ENCODE results near the gene MRC1.

The MRC1 gene

DNA sequence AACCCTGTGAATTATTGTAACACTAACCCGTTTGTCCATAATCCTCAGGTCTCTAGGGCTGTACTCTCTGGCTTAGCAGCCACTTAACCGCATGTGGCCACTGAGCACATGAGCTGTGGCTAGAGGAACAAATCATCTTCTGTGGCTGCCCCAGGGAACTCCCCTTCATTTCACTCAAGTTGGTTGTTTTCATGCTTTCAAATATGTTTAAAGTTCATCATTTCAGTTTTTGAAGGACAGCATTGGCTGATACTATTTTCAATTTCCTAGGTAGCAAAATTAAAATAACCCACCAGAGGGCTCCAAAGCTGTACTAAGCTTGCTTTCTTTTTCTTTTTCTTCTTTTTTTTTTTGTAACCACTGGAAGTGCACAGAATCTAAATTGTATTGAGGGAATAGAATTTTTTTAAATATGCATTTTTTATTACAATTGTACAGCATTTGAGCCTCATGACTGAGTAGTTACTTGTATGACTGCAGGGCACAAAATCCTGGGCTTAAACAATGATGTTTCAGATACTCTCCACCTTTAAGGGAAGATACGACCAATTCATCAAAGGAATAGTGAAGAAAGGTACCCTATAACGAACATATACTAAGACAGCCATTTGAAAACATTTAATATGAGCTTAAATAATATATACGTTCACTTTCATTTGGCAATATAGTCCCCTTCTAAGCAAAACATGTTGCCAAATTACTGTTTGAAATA, 38.6 kb downstream of the MRC1 start:
- peak; percentile 45 for DNase-seq (ENCODE audit: low spot score)

DNA sequence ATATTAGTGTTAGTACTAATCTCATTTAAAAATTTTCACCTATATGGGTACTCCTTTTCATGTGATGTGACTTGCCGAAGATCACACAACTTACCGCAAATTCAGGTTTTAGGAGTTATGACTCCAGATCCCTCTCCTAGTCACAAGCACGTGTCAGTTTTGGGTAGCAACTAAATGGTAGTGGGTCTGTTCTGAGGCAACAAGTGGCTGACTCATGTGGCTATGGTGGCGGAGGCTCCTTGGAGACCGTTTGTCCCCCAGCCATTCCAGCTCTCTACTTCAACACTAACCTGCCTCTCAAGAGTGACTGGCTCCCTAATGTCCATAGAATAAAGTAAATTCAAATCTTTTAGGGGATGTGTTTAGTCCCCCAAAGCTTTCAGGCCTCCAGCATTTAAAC, 39.5 kb downstream of the MRC1 start:
- no peak for DNase-seq (ENCODE audit: low spot score)

DNA sequence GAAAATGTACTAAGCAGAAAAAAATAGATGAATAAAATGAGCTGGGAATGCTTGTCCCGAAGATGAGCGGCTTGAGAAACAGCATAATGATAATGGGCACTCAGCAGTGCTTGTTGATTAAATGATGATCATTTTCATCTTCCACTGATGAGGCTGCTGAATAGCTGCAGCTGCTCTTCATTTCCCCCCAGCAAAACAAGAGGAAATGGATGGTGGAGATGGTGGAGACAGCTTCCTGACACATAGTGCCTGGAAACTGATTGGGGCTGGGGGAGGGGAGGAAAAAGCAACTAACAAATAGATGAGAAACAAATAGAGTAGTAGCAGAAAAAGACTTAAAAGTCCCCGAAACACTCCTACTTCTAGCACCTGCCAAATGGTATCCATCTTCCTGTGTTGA, 41.4 kb downstream of the MRC1 start:
- DNase-seq (ENCODE audit: low spot score): no peak

DNA sequence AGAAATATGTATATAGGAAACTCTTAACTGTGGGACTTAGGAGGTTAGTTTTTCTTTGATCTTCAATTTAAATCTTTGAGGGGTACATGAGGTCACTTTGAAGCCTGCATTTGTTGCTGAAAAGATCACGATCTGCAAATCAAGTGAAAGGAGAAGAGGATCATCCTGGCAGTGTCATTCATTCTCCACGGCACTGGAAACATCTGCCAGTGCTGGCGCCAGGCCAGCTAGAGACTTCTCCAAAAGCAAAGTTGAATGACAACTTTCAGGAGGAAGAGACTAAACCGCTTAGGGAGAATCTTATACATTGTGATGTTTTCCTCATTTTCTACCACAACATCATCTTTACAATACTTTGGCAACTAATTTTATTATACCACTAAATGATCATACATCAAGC, 42.5 kb downstream of the MRC1 start:
- DNase-seq (ENCODE audit: low spot score): no peak

DNA sequence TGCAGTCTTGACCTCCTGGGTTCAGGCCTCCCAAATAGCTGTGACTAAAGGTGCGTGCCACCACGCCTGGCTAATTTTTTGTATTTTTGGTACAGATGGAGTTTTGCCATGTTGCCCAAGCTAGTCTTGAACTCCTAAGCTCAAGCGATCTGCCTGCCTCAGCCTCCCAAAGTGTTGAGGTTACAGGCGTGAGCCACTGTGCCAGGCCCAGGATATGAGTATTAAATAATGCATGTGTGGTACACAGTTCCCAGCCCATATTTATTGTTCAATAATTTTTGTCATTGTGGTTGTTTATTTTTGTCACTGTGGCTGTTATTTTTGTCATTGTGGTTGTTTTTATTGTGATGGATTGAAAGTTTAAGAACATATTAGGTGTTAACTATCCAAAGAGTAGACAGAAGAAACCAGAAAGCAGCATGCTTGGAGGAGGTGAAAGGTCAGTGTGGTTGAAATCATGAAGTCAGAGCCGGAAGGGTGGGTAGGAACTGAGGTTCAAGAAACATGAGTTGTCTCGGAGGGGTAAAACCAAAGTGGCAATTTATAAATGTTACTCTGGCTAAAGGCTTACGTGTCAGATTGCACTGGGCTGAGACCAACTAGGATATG, 45.0 kb downstream of the MRC1 start:
- no peak for DNase-seq (ENCODE audit: low spot score)

DNA sequence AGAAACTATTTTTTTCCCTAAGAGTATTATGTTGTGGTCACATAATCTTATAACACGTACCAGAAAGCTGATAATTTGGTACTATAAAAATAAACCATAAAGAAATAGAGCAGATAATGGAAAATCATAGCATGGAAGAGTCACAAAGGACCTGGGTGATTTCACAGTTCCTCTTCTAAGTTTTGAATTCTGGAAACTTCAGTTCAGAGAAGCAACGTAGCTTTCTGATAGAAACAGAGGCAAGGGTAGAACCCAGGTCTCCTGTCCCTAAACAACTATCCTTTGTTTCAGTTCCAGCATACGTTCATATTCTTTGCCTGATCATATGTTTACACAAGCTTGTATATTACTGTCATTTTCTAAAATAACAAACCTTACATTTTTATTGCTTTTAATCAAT, 47.9 kb downstream of the MRC1 start:
- DNase-seq (ENCODE audit: low spot score): no peak

DNA sequence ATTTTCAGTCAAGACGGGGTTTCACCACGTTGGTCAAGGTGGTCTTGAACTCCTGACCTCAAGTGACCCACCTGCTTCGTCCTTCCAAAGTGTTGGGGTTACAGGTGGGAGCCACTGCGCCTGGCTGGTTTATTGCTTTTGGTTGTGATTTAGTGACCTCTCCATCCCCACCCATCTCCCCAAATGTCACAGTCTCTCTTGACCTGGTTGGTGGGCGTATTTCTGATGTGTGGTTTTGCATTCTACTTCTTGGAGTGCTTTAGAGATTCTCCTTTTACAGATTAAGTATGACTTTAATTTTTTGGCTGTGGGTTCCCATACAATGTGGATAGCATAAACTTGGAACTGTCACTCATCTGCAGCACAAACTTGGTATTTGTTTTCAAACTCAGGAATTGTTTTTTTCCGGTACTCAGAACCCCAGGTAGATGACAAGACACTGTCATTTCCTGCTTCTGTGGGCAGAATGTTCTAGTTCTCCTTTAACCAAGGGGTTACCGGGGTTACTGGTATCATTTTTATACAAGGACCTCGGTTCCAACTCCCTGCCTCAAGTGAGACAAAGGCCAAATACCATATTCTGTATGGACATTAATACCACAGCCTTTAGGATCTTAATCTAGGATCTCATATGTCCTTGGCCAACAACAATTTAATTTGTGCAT, 50.5 kb downstream of the MRC1 start:
- no peak for DNase-seq (ENCODE audit: low spot score)

DNA sequence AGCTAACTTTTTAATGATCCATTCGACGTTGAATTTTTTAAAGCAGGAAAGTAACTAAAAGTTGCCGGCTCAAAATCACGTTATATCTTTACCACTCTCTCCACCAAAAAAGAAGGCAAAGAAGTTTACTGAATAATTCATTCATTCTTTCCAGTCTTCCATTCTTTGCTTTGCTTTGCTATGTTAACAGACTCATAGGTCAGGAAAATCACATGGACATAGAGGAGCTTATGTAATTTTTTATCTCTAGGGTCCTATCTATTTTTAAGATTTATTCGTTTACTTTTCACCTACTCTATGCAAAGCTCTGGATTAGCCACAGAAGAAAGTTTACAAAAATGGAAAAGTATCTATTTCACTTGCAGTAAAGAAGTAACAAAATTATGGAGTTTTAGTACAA, 52.6 kb downstream of the MRC1 start:
- DNase-seq (ENCODE audit: low spot score): no peak

DNA sequence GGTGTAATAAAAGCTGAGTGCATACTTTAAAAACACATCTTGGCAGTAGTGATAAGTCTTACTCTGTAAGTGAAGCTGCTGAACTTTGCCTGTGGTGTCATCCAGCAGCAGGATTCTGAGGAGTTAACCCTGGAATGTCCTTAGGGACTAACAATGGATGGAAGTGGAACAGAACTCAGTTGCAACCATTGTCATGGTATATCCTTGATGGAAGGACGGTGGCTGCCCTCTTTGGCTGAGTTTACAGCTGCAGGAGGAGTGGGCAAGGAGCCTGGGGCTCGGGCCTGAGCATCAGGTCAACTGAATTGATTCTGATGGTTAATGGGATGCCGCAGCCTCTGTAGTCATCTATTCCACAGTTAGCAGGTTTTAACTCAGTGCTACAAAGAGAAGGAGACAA, 56.2 kb downstream of the MRC1 start:
- no peak for DNase-seq (ENCODE audit: low spot score)

DNA sequence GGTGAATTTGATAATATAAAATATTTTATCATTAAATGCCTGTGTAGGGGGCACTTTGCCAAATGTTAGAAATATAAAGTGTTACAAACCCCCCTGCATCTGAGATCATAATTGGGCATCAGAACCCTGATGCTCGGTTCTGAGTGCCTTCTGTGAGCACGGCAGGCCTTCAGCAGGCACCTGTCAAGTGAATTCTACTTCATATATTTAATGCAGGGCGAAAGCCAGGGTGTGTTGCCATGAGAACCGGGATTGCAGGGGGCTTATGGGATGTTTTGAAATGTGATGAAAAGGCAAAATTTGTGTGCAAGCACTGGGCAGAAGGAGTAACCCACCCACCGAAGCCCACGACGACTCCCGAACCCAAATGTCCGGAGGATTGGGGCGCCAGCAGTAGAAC, 57.2 kb downstream of the MRC1 start:
- DNase-seq (ENCODE audit: low spot score): no peak

DNA sequence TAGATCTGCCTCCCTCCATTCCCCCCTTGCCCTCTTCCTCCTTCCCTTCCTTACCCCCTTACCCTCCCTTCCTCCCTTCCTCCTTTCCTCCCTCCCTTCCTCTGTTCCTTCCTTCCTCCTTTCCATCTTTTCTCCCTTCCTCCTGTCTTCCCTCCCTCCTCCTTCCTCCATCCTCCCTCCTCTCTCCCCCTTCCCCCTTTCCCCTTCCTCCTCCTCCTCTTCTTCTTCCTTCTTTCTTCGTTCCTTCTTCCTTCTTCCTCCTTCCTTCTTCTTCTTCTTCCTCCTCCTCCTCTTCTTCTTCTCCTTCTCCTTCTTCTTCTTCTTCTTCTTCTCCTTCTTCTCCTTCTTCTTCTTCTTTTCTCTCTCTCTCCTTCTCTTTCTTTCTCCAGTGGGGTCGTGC, 57.9 kb downstream of the MRC1 start:
- no peak for DNase-seq (ENCODE audit: low spot score)

DNA sequence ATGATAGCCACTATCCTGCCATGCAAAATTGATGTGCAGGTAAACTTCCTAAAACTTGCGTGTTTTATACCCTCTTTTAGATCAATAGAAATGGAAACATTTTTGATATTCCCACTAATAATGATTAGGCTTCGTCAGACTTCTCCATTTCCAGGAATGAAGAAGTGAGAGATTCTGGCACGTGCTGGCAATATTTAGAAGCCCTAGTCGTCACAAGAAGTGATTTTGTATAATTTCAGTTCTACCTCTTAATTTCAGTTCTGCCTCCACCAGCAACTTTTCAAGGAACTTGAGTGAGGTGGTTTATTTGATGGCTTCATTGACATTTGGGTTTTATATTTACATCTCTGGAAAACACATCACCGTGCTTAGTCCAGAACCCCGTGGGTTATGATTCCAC, 61.9 kb downstream of the MRC1 start:
- DNase-seq (ENCODE audit: low spot score): no peak

DNA sequence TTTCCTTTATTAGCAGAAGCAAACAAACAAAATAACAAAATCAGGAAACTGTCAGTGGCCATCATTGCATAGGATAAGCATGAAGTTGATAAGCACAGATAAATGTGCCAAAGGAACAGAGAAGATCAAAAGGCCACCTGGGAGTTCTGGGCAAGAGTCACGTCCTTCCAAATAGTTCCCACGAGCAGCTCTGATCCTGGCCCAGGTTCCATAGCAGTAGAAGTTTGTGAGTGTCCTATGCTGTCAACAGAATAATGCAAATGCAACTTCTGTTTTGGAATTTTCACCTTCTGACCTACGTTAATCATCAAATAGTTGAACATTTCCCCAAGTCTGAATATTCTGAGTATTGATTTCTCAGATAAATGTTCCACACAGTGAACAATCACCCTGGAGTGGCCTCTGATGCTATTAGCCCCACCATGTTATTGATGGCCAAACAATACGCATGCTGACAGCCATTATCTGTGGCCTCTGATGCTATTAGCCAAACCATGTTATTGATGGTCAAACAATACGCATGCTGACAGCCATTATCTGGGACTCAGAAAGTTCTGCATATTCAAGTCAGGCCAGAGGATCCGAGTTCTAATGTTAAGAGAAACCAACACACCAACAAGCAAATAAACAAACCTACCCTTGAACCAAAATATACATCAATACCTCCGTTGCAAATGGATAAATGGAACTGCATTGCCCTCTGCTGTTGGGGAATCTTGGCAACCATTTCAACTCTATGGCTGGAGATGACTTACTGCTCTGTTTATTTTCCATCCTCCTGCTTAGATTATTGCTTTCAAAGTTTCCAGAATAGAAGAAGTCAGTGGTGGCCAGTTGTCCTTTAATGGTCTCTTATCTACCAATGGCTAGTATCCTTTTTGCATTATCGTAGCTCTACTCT, 63.3 kb downstream of the MRC1 start:
- DNase-seq (ENCODE audit: low spot score): peak; percentile 32

DNA sequence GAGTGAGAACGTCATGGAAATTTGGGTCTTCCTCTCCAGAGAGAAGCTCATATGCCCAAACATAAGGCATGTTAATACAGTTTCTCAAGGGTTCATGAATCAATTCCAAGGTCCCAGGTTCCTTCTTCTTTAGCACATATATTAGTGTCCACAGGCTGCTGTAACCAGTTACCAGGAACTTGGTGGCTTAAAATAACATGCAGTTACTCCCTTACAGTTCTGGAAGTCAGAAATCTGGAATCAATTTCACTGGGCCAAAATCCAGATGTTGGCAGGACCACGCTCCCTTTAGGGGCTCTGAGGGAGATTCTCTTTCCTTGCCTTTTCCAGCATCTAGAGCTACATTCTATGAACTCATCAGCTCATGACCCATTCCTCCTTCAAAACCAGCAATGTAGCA, 64.8 kb downstream of the MRC1 start:
- DNase-seq (ENCODE audit: low spot score): no peak

DNA sequence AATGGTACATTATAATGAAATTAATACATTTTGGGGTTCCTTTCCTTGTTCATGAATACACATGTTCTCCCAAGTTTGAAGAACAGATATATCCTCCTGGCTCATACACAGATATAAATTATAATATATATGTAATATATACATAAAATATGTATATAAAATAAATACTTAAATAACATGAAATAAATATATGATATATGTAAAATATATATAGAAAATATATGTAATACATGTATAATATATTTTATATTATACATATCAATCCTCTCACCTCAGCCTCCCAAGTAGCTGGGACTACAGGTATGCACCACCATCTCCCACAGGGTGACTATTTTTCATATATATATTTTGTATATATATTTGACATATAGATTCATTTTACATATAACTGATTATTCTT, 68.0 kb downstream of the MRC1 start:
- DNase-seq (ENCODE audit: low spot score): no peak

DNA sequence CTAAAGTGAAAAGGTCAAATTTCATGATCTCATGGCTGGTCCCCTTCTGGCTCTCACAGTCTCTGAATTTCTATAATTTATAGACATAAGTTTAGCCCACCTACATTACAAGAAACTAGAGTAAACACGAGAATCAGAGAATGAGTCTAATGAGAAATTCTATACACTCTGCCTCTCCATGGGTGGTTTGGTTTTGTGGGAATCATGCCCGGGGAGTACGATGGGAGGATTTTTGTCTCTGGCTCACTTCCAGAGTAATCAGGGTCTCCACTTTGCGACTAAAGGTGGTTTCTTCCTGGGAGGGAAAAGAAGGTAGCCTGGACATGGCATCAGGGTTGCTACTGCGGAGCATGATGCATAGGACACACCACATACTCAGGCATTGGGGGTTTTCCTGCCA, 69.7 kb downstream of the MRC1 start:
- no peak for DNase-seq (ENCODE audit: low spot score)

DNA sequence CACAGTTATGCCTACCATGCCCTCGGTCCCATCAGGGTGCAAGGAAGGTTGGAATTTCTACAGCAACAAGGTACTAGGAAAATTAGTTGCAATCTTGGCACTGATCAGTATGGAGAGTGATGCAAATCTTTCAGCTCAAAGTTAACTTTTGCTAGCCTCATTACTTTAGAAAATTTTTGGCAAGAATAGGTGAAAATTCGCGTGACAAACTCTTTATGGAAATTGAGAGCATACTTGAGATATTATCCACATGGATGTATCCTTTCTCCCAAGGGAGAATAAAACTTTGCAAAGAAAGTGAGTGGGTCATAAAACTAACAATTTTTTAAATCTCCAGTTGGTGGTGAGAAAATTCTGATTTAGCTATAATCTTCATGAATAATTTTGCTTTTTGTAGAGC, 71.5 kb downstream of the MRC1 start:
- DNase-seq (ENCODE audit: low spot score): no peak

DNA sequence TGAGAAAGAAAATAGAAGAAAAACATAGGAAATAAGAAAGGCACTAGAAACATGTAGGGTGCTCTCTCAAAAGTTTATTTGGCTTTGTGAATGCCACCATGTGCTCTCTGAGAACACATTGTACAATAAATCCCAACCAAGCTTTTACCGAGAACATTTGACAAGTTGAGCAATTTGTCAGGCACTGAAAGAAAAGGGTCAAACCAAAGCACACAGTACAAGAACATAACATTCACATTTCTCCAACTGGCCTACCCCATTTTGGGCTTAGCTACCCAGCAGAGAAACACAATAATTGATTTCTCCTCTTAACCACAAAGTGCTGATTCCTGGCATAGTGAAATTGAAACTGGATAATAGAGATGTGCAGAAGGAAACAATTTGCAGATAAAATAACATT, 73.4 kb downstream of the MRC1 start:
- no peak for DNase-seq (ENCODE audit: low spot score)

DNA sequence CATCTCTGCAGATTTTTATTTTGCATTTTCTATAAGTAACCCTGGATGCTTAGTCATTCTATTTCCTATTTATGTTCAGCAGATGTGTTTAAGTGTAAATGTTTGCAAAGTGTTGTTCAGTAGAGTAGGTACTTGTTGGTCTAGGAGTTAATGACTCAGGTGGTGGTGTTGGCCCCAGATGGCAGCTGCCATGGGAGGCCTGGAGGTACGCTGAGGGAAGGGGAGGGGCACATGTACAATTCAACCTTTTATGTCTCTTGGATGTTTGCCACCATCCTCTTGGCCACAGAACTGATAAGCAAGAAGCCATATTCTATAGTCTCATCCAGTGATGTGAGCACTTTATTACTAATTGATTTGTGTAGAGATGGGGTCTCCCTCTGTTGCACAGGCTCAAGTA, 74.5 kb downstream of the MRC1 start:
- no peak for DNase-seq (ENCODE audit: low spot score)

DNA sequence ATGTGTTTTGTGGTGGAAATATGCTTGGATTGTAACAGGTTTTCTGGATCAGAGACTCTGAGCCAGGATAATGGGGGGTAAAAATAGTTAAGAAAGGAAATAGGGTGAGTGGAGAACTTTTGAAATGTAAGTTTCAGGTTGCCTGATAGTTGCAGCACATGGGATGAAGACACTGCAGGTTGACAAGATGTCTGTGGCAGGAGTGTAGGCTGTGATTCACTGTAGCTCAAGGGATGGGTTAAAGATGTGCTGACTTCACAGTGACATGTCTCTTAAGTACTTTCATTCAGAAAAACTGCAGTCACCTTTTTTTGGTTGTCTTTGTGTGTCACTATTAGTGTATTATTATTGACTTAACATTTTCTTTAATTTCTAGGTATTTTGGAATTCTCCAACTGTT, 79.0 kb downstream of the MRC1 start:
- peak; percentile 31 for DNase-seq (ENCODE audit: low spot score)

DNA sequence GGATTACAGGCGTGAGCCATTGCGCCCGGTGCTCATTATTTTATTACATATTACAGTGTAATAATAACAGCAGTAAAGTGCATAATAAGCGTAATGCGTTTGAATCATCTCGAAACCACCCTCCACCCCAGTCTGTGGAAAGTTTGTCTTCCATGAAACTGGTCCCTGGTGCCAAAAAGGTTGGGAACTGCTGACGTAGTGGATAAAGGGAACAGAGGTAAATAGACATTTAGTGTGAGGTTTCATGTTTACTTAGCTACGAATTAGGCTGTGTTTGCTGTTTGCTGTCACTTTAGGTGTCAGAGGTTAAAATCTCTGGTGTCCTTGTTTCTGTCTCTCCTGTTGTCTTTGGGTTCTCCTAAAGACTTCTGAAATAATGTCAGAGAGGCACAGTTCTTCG, 82.3 kb downstream of the MRC1 start:
- no peak for DNase-seq (ENCODE audit: low spot score)

DNA sequence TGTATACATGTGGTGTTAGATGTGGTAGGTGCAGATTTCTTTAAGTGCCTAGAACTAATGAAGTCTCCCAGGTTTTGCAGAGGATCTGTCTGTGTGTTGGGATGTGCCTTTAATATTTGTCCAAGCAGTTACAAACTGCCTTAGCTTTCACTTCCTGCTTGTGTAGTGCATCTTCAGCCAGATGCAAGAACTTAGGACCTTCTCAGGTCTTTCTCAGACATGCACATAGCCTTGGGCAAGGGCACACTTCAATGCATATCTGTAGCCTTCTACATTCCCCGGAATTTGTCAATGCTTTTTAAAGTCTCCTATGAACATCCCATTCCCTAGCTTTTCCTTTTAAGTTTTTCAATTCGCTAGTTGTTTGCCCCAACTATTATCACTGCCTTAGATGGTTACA, 95.4 kb downstream of the MRC1 start:
- no peak for DNase-seq (ENCODE audit: low spot score)

DNA sequence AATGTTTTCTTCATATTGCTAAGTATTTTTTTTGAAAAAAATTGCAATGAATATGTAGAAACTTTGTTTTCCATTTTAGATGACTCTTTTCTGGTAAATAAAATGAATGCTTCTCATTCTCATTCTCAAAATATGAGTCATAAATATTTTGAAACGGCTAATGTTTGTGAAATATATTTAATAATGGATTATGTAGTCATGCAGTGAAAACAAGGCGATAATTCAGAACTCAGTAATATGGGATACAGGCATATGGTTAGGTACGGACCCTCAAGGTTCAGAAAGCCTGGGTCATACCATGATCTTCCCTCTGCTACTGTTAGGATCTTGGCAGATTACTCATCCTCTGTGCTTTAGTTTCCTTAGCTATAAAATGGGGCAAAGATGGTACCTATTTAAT, 96.3 kb downstream of the MRC1 start:
- DNase-seq (ENCODE audit: low spot score): no peak
